HG02610 (cell line): Measurements from ENCODE around the gene NAA30.

Source experiments
- ATAC-seq: cut with Tn5 transposase; IDR thresholded peaks from one replicate; pipeline ENCODE4 v1.9.1; 2021; ENCODE audit warnings: mild to moderate bottlenecking, moderate library complexity; ENCODE audit not compliant: unreplicated experiment

NAA30 gene

GRCh38 chr14:57391517-57392195 lies 1.3 kb downstream of the NAA30 start:
- no peak for ATAC-seq

- ATAC-seq, result no peak
These were observed 2.4 kb downstream of the NAA30 start for GRCh38 chr14:57392830-57393229.

- ATAC-seq, result no peak
These were observed 10.4 kb downstream of the NAA30 start for GRCh38 chr14:57400556-57401494.

- ATAC-seq, result no peak
These were observed 11.1 kb downstream of the NAA30 start for GRCh38 chr14:57401501-57401900.

GRCh38 chr14:57402173-57402852 lies 11.9 kb downstream of the NAA30 start:
- ATAC-seq, result no peak

- peak; percentile 46 for ATAC-seq
These were observed 13.1 kb downstream of the NAA30 start for GRCh38 chr14:57403521-57403864.

- no peak for ATAC-seq
These were observed 15.2 kb downstream of the NAA30 start for GRCh38 chr14:57405562-57405961.

GRCh38 chr14:57408037-57408436 lies 17.7 kb downstream of the NAA30 start:
- no peak for ATAC-seq

GRCh38 chr14:57408634-57409033 lies 18.2 kb downstream of the NAA30 start:
- ATAC-seq, result no peak

- ATAC-seq, result no peak
These were observed 22.0 kb downstream of the NAA30 start for GRCh38 chr14:57412341-57412740.

- no peak for ATAC-seq
These were observed 23.5 kb downstream of the NAA30 start for GRCh38 chr14:57413849-57414248.

GRCh38 chr14:57417228-57417627 lies 26.8 kb downstream of the NAA30 start:
- no peak for ATAC-seq

GRCh38 chr14:57418999-57419398 lies 28.6 kb downstream of the NAA30 start:
- ATAC-seq, result no peak

- no peak for ATAC-seq
These were observed 29.6 kb downstream of the NAA30 start for GRCh38 chr14:57420033-57420432.

GRCh38 chr14:57420986-57421385 lies 30.6 kb downstream of the NAA30 start:
- ATAC-seq, result no peak

GRCh38 chr14:57435923-57436322 lies 45.5 kb downstream of the NAA30 start:
- no peak for ATAC-seq

GRCh38 chr14:57461777-57462320 lies 71.5 kb downstream of the NAA30 start:
- ATAC-seq, result no peak

- ATAC-seq, result no peak
These were observed 72.2 kb downstream of the NAA30 start for GRCh38 chr14:57462551-57462950.

GRCh38 chr14:57464008-57464730 lies 73.8 kb downstream of the NAA30 start:
- ATAC-seq, result no peak
